GM12878 (cell line): ENCODE results near the gene RBBP8NL. TPM values are rescaled to one million over a fixed set of nuclear protein-coding genes. Genes with fewer than 3 reads are reported as not detected.

ENCODE experiments used
- ATAC-seq: fragments of 200-7000 bp; cut with Tn5 transposase; 3 replicates; pipeline ENCODE4 v1.9.1; 2020; ENCODE audit warnings: mild to moderate bottlenecking, moderate library complexity
- BruUV-seq: library from RNA; stranded (reverse); fragments of 400-500 nt; replicated peaks from 2 replicates; lab custom pipeline; 2021; lab: Mats Ljungman, UMichigan
- CTCF ChIA-PET: fragments of 300-600 bp; sonication (Branson Sonifier 250); formaldehyde crosslinking; extraction: SDS; loops from one replicate; lab custom pipeline; 2021; ENCODE audit warnings: inconsistent platforms; lab: Yijun Ruan, JAX
- POLR2A ChIA-PET: fragments of 350-600 bp; formaldehyde crosslinking; extraction: SDS; loops from one replicate; lab custom pipeline; 2021; ENCODE audit warnings: inconsistent platforms; lab: Charles Lee
- RAD21 ChIA-PET: fragments of 300-600 bp; sonication (Branson Sonifier 250); formaldehyde crosslinking; loops from one replicate; lab custom pipeline; 2023; ENCODE audit warnings: antibody characterized with exemption; ENCODE audit not compliant: unreplicated experiment; lab: Charles Lee
- SMC1A ChIA-PET: fragments of 300-600 bp; sonication (Branson Sonifier 250); formaldehyde crosslinking; loops from one replicate; lab custom pipeline; 2023; ENCODE audit not compliant: unreplicated experiment, uncharacterized antibody; lab: Charles Lee
- DNase-seq: peaks from one replicate; pipeline ENCODE4 v3.0.0-alpha.2; 2011; ENCODE audit warnings: low read depth, low spot score
- FAIRE-seq: peaks from 3 replicates; lab custom pipeline; 2011; peaks lifted over from hg19 to GRCh38; lab: Jason Lieb, UNC
- H2AFZ ChIP-seq: 2 replicates; pipeline ENCODE4 v1.6.0; 2011; ENCODE audit warnings: low read depth, low read length, control low read depth; ENCODE audit not compliant: control insufficient read depth
- H3K27ac ChIP-seq: 2 replicates; pipeline ENCODE4 v1.5.1; 2011; ENCODE audit warnings: control low read depth; ENCODE audit not compliant: control insufficient read depth, insufficient read depth
- H3K27me3 ChIP-seq, 2 experiments: replicated peaks in 1 of 2; 2 replicates each; pipeline versions ENCODE4 v1.6.0 to v1.6.1; 2011; ENCODE audit warnings: low read length in 1 of 2; ENCODE audit not compliant: control insufficient read depth in 2 of 2, insufficient read depth in 2 of 2
- H3K36me3 ChIP-seq, 2 experiments: 2 replicates each; pipeline ENCODE4 v1.5.1; 2011; ENCODE audit warnings: low read length in 1 of 2; ENCODE audit not compliant: control insufficient read depth in 2 of 2, insufficient read depth in 2 of 2
- H3K4me1 ChIP-seq: 2 replicates; pipeline ENCODE4 v1.6.1; 2011; ENCODE audit warnings: mild to moderate bottlenecking, low read length, moderate library complexity, mixed read lengths; ENCODE audit not compliant: control insufficient read depth, insufficient read depth
- H3K4me2 ChIP-seq: 2 replicates; pipeline ENCODE4 v1.6.0; 2011; ENCODE audit warnings: control low read depth; ENCODE audit not compliant: control insufficient read depth, insufficient read depth
- H3K4me3 ChIP-seq: fragments of 200-600 bp; sonication (generic); 2 replicates; pipeline ENCODE4 v1.5.1; 2016
- H3K79me2 ChIP-seq: 2 replicates; pipeline ENCODE4 v1.6.0; 2011; ENCODE audit warnings: low read length; ENCODE audit not compliant: control insufficient read depth, insufficient read depth
- H3K9ac ChIP-seq: 2 replicates; pipeline ENCODE4 v1.8.0; 2011; ENCODE audit warnings: low read length, control low read depth, mixed read lengths; ENCODE audit not compliant: control insufficient read depth, insufficient read depth
- H3K9me3 ChIP-seq: replicated peaks from 3 replicates; pipeline ENCODE4 v1.5.1; 2011; ENCODE audit warnings: mild to moderate bottlenecking, low read length; ENCODE audit not compliant: control insufficient read depth, insufficient read depth
- H4K20me1 ChIP-seq: 2 replicates; pipeline ENCODE4 v1.6.0; 2011; ENCODE audit not compliant: control insufficient read depth, insufficient read depth
- CHD1 ChIP-seq: IDR thresholded peaks from 2 replicates; pipeline ENCODE4 v1.6.1; 2012; ENCODE audit warnings: low read depth, low read length, improper control_type of control experiment
- ESRRA ChIP-seq: IDR thresholded peaks from 2 replicates; pipeline ENCODE4 v1.6.1; 2012; ENCODE audit warnings: mild to moderate bottlenecking, low read length, improper control_type of control experiment
- FOS ChIP-seq: IDR thresholded peaks from 3 replicates; pipeline ENCODE4 v1.6.1; 2011; ENCODE audit warnings: borderline replicate concordance; ENCODE audit not compliant: insufficient read length; ENCODE audit errors: extremely low read depth
- IKZF2 ChIP-seq, 2 experiments: fragments of 450-650 bp; IDR thresholded peaks; 2 replicates each; pipeline ENCODE4 v1.6.1; 2017; ENCODE audit warnings: mild to moderate bottlenecking in 2 of 2, moderate library complexity in 2 of 2
- KAT2A ChIP-seq: conservative IDR thresholded peaks from 2 replicates; pipeline ENCODE4 v1.6.1; 2011; ENCODE audit warnings: low read depth, low read length; ENCODE audit not compliant: control insufficient read depth
- NR2C2 ChIP-seq: IDR thresholded peaks from 2 replicates; pipeline ENCODE4 v1.6.1; 2011; ENCODE audit warnings: borderline replicate concordance, low read depth; ENCODE audit not compliant: control insufficient read depth, insufficient read length
- PAX5 ChIP-seq: IDR thresholded peaks from 2 replicates; pipeline ENCODE4 v1.6.1; 2011; ENCODE audit warnings: low read depth, low read length, borderline replicate concordance
- SIX5 ChIP-seq: IDR thresholded peaks from 2 replicates; pipeline ENCODE4 v1.6.1; 2011; ENCODE audit warnings: mild to moderate bottlenecking, low read depth, low read length, moderate library complexity; ENCODE audit not compliant: severe bottlenecking
- SREBF2 ChIP-seq: IDR thresholded peaks from 2 replicates; pipeline ENCODE4 v1.6.1; 2012; ENCODE audit warnings: mild to moderate bottlenecking, low read length
- TAF1 ChIP-seq: IDR thresholded peaks from 2 replicates; pipeline ENCODE4 v1.6.1; 2011; ENCODE audit warnings: mild to moderate bottlenecking, low read depth, low read length, borderline replicate concordance
- WGBS: methylation state at CpG from one replicate; pipeline ENCODE4 v1.1.6; 2016; ENCODE audit warnings: low lambda C conversion rate; ENCODE audit not compliant: insufficient replicate concordance, insufficient coverage; ENCODE audit errors: missing lambda C conversion rate; 5-methylcytosine and 5-hydroxymethylcytosine counted together
- in situ Hi-C: fragments of 300-500 bp; cut with MboI; formaldehyde crosslinking; loops from 9 replicates; pipeline ENCODE4 v1.14.3; 2018; ENCODE audit warnings: mixed read lengths
- intact Hi-C: fragments of 100-400 bp; cut with micrococcal nuclease; formaldehyde crosslinking; loops from one replicate; pipeline ENCODE4 v1.14.2; 2022; ENCODE audit not compliant: unreplicated experiment
- polyA plus RNA-seq, 11 experiments: library from polyadenylated mRNA; depleted of rRNA in 4 of 11; unstranded in 6 of 11; stranded (reverse) in 5 of 11; fragments of >200 nt; fragmentation: Nextera tagmentation in 4 of 11; fragmentation: Illumina TruSeq in 1 of 11; extraction: Ambion mirVana in 4 of 11; extraction: Trizol in 1 of 11; gene quantifications; 1 replicate in 1 of 11; 2 replicates in 10 of 11; pipeline versions ENCODE4 v1.2.1 to v1.2.3, GENCODE V29; 2011 to 2016; ENCODE audit warnings: inconsistent platforms in 2 of 11, missing spikeins in 2 of 11, low read depth in 1 of 11
- total RNA-seq, 4 experiments: library from RNA; depleted of rRNA in 3 of 4; stranded (reverse); fragments of >200 nt in 3 of 4; fragmentation: Illumina TruSeq in 1 of 4; extraction: Trizol in 1 of 4; gene quantifications; 2 replicates each; pipeline versions ENCODE4 v1.2.1 to v1.2.3, GENCODE V29; 2013 to 2021

Gene RBBP8NL
- total and polyA plus RNA-seq, 10 of the 15 experiments (the other 5 are each of a cell fraction or from before 2014, with no cell fraction given) = not detected

DNA sequence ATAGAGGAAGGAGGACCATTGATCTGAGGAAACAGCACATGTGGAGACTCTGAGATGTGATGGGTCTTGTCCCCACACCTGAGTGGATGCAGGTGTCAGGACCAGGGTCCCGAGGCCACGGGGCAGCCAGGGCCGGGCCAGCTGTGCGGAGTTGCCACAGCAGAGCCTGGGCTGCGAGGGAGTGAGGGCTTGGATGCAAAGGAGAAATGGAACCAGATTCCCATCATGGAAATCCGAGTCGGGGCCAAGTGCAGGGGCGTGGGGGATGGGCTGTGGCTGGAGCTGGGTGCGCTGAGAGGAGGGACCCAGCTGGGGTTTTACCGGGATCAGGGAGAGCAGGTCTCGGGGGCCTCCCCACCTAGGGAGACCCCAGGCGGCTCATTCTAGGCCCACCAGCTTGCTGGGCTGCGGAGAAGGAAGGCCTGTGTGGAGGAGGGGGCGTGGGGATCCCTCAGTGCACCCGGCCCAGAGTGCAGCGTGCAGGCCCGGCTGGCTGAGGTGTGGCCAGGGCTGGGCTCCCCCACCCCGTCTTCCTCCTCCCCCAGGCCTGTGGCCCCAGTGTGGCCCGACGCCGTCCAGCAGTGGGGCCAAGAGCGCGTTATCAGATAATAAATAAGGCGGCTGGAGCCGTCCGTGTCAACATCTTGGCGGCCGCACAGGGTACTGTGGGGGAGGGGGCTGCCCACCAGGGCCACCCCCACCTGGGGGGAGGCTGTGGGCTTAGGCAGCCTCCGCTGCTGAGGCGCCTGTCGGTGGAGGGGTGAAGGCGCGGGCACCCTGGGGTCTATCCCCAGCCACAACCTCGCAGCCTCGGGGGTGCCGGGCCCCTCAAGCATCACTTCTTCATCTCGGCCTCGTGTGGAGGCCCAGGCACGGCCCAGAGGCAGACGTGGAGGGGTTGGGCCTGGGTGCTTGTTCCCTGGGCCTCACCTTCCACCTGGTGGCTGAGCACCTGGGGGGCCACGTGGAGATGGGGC, 31.2 kb upstream of the RBBP8NL start:
- ChIA-PET RAD21 (no interaction called here), SMC1A (no interaction called here), CTCF (no interaction called here), POLR2A (no interaction called here)
- Histone ChIP-seq H3K36me3 (no peaks in the 10 kb centered on the region), H3K9me3 (no peaks in the 10 kb centered on the region), H3K4me1 (no peaks in the 10 kb centered on the region), H4K20me1 (no peaks in the 10 kb centered on the region), H3K9ac (no peak overlapping the region), H3K4me2 (no peak overlapping the region), H3K79me2 (no peaks in the 10 kb centered on the region), H3K27me3 (peaks cover 0 to 3% of the 10 kb centered on the region in 2 experiments; a peak in 3 of 4 replicates), H2AFZ (no peak overlapping the region), H3K27ac (no peak overlapping the region), H3K4me3 (no peak overlapping the region)
- no peak for DNase-seq
- no TSS peak for BruUV-seq
- intact Hi-C loops = no loop called here
- ATAC-seq = no peak
- in situ Hi-C loops = no loop called here
- WGBS = 44% methylated on average over 41 of the region's 41 CpGs
- TF ChIP-seq NR2C2 (no peak), CHD1 (no peak), IKZF2 (IDR thresholded peaks at IDR 0.05) (no peak), PAX5 (no peak), FOS (no peak), SIX5 (no peak), TAF1 (no peak), ESRRA (no peak), KAT2A (no peak), SREBF2 (no peak)
- no peak for FAIRE-seq
